ENCODE measurements around the gene OR6B3. TPM values are rescaled to one million over a fixed set of nuclear protein-coding genes. Genes with fewer than 3 reads are reported as not detected.

OR6B3 gene
- total RNA-seq: not detected

DNA sequence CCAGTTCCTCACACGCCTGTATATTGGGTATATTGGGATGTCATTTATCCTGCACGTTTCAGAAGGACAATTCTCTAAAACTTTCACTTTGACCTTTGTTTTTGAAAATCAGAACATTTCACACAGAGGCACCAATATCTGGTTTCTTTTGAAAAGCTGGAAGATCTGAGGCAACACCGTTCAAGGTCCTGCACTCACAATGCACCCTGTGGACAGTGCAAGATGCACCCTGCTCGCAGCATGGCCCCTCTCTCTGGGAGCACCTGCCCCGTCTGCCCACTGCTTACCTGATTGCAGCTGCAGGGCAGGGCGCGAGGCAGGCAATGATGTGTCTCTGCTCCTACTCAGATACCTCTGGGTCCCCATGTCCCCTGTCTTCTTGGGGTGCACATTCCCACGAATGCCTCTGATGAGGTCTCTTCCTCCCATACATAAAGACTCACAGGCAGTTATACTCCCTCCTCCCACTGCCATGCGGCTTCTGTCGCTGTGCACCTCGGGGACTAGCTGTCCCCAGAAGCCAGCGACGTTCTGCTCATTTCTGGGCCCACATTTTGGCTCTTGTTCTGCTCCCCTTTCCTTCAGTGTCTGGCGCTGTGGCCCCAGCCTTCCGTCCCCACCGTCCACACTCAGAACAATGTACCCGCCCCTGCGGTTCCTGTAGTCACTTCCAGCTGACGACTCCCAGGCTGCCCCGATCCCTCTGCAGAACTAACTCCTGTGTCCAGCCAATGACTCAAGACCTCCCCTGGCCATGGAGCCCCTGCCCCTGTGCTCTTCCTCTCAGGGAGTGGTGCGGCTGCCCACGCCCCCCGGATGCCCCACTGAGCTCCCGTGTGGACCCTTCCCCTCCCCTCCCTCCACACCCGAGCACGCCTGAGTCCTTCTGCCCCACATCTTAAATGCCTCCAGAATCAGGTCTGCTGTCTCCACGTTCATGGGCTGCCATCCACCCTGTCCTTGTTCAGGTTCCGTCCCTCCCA lies at the start of gene OR6B3:
Gene OR6B3, minus strand, starts transcription at position 349 of the 983 bp plus-strand sequence.
- ATAC-seq (no peak), DNase-seq (ENCODE audit: low spot score in 2 of 2) (no peak)
- Mint-ChIP-seq H3K27ac (no peak within 1 kb of the TSS), H3K36me3 (no peaks in the 10 kb centered on the region), H3K9me3 (no peaks in the 10 kb centered on the region)

DNA sequence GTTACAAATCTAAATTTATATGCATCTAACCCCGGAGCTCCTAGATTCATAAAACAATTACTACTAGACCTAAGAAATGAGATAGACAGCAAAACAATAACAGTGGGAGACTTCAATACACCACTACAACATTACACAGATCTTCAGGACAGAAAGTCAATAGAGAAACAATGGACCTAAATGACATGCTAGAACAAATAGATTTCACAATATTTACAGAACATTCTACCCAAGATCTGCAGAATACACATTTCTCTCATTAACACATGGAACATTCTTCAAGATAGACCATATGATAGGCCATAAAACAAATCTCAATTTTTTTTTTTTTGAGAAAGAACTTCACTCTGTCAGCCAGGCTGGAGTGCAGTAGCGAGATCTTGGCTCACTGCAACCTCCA lies 45.0 kb upstream of the OR6B3 start:
- Mint-ChIP-seq H3K27ac (no peak overlapping the region), H3K36me3 (peaks cover 13 to 30% of the 10 kb centered on the region in 2 donors), H3K9me3 (peaks cover 8% of the 10 kb centered on the region in 2 donors)
- DNase-seq (ENCODE audit: low spot score in 2 of 2) (no peak), ATAC-seq (no peak)

DNA sequence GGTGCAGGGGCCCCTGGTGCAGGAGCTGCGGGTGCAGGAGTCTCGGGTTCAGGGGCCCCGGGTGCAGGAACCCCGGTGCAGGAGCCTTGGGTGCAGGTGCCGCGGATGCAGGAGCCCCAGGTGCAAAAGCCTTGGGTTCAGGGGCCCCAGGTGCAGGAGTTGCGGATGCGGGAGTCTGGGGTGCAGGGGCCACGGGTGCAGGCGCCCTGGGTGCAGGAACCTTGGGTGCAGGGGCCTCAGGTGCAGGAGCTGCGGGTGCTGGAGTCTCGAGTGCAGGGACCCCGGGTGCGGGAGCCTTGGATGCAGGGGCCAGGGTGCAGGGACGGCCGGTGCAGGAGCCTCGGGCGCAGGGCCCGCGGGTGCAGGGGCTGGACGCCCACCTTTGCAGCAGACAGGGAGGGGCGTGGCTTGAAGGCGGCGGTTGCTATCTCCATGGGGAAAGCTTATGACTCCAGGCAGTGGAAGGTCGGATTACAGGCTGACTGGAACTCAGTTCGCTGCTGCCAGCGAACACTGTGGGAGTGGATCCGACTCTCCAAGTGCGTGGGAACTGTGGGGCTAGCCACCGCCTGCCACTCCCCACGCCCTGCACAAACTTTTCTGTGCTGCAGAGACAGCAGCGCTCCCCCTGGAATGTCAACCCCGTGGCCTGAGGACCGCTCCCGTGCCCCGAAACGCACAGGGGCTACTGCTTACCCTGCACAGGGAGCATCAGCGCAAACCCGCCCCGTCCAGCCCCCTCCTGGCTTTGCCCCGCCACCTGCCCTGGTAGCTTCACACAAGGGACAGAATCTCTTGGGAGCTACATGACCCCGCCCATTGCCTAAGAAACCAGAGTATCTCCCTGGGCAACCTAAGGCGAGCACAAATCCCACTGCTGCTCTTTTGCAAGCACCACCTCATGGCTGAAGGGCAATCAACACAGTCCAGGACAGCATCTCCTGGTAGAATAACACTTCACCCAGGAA lies 42.5 kb upstream of the OR6B3 start:
- Mint-ChIP-seq H3K27ac (no peak overlapping the region), H3K36me3 (peaks cover 13 to 30% of the 10 kb centered on the region in 2 donors), H3K9me3 (peaks cover 8% of the 10 kb centered on the region in 2 donors)
- ATAC-seq (no peak), DNase-seq (ENCODE audit: low spot score in 2 of 2) (no peak)

DNA sequence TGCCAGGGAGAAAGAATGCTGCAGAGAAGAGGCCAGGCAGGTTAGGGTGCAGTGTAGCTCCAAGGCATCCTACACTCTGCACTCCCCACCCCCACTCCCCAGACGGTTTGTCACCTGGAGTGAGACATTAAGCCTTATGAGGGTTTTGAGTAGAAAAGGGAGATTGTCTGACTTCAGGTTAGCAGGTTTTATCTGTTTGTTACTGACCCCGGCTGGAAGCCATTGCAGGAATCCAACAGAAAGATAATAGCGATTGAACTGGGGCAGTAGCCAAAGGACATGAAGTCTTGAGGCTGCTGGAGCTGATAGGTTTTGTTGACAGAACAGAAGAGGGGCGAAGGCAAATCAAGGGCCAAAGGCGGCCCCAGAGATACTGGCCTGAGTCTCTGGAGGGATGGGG lies 36.0 kb upstream of the OR6B3 start:
- H3K27ac Mint-ChIP-seq: no peak overlapping the region
- DNase-seq (ENCODE audit: low spot score in 2 of 2): no peak
- ATAC-seq: no peak
- peaks cover 15% of the 10 kb centered on the region in 2 donors for H3K36me3 Mint-ChIP-seq
- peaks cover 16 to 18% of the 10 kb centered on the region in 2 donors for H3K9me3 Mint-ChIP-seq

DNA sequence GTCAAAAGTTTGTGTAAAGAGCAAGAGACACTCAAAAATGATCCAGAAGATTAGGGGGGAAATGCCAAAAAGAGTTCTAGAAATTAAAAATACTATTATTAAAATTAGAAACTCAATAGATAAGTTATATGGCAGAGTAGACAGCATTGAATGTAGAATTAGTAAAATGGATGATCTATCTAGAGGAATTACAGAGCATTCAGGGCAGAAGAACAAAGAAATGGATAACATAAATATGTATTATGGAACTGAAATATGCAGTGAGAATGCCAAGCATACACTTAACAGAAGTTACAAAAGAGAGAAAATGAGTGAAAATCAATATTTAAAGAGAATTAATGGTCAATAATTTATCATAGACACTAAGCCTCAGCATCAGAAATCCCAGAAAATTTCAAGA lies 33.2 kb upstream of the OR6B3 start:
- no peak for ATAC-seq
- Mint-ChIP-seq H3K27ac (no peak overlapping the region), H3K9me3 (peaks cover 16 to 18% of the 10 kb centered on the region in 2 donors), H3K36me3 (peaks cover 15% of the 10 kb centered on the region in 2 donors)
- DNase-seq (ENCODE audit: low spot score in 2 of 2): no peak

DNA sequence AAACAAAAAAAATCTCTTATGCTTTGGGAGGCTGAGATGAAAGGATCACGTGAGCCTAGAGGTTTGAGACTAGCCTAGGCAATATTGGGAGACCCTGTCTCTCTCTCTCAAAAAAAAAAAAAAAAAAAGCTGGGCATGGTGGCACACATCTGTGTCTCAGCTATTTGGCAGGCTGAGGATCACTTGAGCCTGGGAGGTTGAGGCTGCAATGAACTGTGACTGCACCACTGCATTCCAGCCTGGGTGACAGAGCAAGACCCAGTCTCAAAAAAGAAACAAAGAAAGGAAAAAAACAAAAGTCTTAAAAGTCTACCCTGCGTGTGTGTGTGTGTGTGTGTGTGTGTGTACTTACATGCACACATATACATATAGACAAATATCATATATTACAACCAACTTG lies 25.3 kb upstream of the OR6B3 start:
- no peak for DNase-seq (ENCODE audit: low spot score in 2 of 2)
- ATAC-seq: no peak
- peaks cover 0 to 18% of the 10 kb centered on the region in 2 donors for H3K36me3 Mint-ChIP-seq
- H3K9me3 Mint-ChIP-seq: peaks cover 20% of the 10 kb centered on the region in 2 donors
- H3K27ac Mint-ChIP-seq: no peak overlapping the region

DNA sequence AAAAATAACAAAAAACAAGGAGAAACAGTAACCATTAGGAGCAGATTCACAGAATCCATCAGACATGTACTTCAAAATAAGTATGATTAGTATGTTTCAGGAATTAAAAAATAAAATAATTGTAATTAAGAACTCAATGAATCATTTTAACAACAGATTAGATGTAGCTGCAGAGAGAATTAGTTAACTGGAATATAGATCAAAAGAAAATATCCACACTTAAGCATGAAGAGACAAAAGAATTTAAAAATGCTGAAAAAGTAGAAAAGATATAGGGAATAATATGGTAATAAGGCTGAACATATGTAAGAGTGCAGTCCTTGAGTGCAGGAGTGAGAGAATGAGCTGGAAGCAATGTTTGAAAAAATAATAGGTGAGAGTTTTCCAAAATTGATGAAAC lies 24.1 kb upstream of the OR6B3 start:
- ATAC-seq: no peak
- Mint-ChIP-seq H3K36me3 (peaks cover 0 to 18% of the 10 kb centered on the region in 2 donors), H3K9me3 (peaks cover 20% of the 10 kb centered on the region in 2 donors), H3K27ac (no peak overlapping the region)
- no peak for DNase-seq (ENCODE audit: low spot score in 2 of 2)

DNA sequence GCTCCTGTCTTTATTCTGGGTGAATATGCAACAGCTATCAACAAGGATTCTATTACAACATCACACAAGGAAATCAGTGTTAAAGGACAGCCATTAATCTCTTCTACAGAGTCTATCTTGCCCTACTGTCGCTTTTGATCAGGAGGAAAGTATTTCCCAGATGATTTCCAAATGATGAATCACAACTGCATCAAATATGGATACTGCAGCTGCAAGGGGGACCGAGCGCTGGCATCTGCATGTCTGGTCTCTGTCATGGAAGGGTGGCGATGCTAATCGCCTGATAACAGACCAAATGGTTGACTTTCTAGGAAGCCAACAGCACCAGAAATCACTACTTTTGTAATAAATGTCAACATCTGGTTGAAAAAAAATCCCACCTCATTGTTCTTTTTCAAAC lies 21.2 kb upstream of the OR6B3 start:
- no peak for DNase-seq (ENCODE audit: low spot score in 2 of 2)
- no peak overlapping the region for H3K27ac Mint-ChIP-seq
- no peak for ATAC-seq
- peaks cover 20% of the 10 kb centered on the region in 2 donors for H3K9me3 Mint-ChIP-seq
- peaks cover 0 to 18% of the 10 kb centered on the region in 2 donors for H3K36me3 Mint-ChIP-seq

DNA sequence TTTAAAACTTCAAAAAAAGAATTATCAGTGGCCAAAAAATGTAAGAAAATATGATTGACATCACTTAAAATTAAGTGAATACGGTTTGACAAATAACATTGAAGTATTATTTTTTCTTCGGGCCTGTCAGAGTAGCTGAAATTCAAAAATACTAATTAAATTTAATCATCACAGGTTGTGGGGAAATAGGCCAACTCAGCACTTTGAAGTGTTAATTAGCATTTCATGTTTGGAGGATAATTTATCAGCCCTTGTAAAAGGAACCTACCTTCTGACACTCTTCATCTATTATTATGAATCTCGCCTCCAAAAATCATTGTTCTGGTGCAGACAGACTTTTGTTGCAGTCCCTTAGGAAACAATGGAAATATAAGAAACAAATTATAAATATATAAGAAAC lies 17.6 kb upstream of the OR6B3 start:
- no peak overlapping the region for H3K27ac Mint-ChIP-seq
- H3K36me3 Mint-ChIP-seq: no peaks in the 10 kb centered on the region
- H3K9me3 Mint-ChIP-seq: peaks cover 0 to 3% of the 10 kb centered on the region in 2 donors
- ATAC-seq: no peak
- no peak for DNase-seq (ENCODE audit: low spot score in 2 of 2)

DNA sequence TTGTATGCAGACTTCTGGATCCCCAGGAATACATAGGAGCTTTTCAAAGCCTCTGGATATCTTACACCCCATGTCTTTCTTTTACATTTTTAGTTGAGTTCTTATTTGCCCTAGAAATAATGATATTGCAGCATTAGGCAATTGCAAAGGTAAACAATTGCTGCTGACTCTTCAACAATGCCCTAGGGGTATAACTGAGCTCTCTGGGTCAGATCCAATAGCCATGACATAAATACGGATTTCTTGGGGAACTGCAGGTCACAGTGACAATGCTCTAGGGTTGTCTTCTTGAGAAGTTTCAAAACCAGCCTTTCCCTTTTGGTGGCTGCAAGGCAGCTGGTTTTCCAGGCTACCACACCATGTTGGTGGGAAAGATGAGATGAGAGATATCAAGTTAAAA lies 16.5 kb upstream of the OR6B3 start:
- ATAC-seq (no peak), DNase-seq (ENCODE audit: low spot score in 2 of 2) (no peak)
- no peaks in the 10 kb centered on the region for H3K36me3 Mint-ChIP-seq
- no peak overlapping the region for H3K27ac Mint-ChIP-seq
- peaks cover 0 to 3% of the 10 kb centered on the region in 2 donors for H3K9me3 Mint-ChIP-seq

DNA sequence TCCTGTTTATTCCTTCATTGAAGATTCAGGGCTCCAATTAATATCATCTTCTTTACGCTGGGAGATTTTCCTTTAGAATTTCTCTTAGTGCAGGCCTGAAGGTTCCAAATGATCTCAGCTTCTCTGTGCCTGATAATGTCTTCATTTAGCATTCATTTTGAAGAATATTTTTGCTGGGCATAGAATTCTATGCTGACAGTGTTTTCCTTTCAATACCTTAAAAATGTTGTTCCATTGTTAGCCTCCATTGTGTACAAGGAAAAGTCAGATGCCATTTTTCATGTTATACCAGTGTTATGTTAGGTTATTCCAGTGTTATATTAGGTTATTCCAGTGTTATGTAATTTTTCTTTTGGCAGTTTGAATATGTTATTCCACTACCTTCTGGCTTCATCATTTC lies 14.9 kb upstream of the OR6B3 start:
- no peaks in the 10 kb centered on the region for H3K36me3 Mint-ChIP-seq

DNA sequence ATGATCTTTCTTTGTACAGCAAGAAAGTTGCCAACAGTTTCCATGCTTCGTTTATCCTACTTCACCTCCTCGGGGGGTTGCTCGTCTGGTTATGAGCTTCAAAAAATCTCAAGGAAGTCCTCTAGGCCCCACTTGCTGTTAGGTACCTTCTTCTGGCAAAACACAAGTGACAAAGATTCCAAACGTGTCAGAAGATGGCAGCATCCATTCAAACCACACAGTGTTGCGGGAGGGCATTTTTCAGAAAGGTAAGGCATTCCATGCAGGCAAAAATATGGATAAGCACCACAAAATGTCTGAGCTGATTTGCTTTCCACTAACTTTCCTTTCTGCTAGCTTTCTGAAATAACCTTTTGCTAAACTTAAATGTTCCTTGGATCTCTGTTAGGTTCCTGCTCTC lies 13.2 kb upstream of the OR6B3 start:
- no peak for DNase-seq (ENCODE audit: low spot score in 2 of 2)
- Mint-ChIP-seq H3K27ac (no peak overlapping the region), H3K36me3 (no peaks in the 10 kb centered on the region), H3K9me3 (peaks cover 0 to 3% of the 10 kb centered on the region in 2 donors)
- no peak for ATAC-seq

More for the DNA sequence above, 14.9 kb upstream of the OR6B3 start:
- DNase-seq (ENCODE audit: low spot score in 2 of 2): no peak
- ATAC-seq: no peak
- H3K9me3 Mint-ChIP-seq: peaks cover 0 to 3% of the 10 kb centered on the region in 2 donors
- no peak overlapping the region for H3K27ac Mint-ChIP-seq

DNA sequence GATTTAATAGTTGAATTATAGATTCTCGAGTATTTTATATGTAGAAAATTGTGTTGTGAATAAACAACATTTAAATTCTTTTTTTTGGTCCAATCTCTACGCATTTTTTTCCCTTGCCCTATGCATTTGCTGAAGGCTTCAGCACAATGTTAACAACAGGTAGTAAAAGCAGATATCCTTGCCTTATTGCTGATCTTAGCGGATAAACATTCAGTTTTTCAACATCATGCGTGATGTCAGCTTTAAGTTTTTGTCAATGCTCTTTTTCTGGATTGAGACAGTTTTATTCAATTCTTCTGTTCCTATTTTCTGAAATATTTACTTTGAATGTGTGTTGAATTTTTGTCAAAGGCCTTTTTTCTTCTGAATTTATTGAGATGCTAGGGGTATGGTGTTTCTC lies 11.6 kb upstream of the OR6B3 start:
- Mint-ChIP-seq H3K27ac (no peak overlapping the region), H3K36me3 (no peaks in the 10 kb centered on the region), H3K9me3 (peaks cover 0 to 3% of the 10 kb centered on the region in 2 donors)
- DNase-seq (ENCODE audit: low spot score in 2 of 2) (no peak), ATAC-seq (no peak)

DNA sequence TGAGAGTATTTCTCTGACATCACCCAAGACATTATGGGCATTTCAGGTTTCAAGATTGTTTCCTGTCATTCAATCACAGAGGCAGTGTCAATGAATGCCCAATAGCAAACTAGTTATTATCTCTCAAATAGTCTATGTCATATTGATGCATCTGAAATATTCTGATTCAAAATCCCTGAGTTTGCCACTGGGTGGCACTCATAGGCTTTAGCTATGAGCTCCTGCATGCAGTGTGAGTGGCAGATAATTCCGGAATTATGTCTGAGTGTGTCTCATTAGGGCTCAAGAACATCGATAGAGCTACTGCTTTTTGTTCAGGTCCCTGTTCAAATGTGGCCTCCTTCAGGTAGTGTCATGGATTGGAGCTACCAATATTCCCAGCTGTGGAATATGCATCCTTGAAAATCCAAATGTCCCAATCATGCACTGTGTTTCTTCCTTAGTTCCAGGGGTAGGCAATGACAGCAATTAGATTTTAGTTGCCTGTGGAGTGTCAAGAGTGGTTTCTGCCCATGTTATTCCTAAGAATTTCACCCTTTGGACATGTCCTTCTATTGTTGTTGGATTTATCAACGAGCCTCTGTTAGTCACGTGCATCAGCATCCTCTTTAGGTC lies 7.8 kb upstream of the OR6B3 start:
- Mint-ChIP-seq H3K9me3 (no peaks in the 10 kb centered on the region), H3K36me3 (no peaks in the 10 kb centered on the region), H3K27ac (no peak overlapping the region)
- DNase-seq (ENCODE audit: low spot score in 2 of 2) (peak in 1 of 2 donors; percentile 45), ATAC-seq (peak; percentile 69)

DNA sequence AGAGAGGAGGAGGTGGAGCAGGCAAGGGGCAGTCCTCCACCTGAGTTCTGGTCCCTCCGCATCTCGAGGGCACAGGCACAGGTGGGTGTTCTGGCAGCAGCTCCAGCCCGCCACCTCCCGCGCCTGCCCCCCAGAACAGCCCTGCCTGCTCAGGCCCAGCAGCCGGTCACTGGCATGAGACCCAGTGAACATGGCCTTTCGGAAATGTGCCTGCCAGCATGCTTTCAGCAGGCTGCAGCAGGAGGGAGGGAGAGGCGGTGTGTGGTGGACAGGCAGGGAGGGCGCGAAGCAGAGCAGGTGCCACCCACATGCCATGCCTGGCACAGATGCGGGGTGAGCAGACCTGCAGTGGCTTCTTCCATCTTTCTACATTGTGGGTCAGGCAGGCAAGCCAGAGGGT lies 3.4 kb upstream of the OR6B3 start:
- ATAC-seq (no peak), DNase-seq (ENCODE audit: low spot score in 2 of 2) (no peak)
- no peak overlapping the region for H3K27ac Mint-ChIP-seq
- H3K9me3 Mint-ChIP-seq: no peaks in the 10 kb centered on the region
- H3K36me3 Mint-ChIP-seq: no peaks in the 10 kb centered on the region

DNA sequence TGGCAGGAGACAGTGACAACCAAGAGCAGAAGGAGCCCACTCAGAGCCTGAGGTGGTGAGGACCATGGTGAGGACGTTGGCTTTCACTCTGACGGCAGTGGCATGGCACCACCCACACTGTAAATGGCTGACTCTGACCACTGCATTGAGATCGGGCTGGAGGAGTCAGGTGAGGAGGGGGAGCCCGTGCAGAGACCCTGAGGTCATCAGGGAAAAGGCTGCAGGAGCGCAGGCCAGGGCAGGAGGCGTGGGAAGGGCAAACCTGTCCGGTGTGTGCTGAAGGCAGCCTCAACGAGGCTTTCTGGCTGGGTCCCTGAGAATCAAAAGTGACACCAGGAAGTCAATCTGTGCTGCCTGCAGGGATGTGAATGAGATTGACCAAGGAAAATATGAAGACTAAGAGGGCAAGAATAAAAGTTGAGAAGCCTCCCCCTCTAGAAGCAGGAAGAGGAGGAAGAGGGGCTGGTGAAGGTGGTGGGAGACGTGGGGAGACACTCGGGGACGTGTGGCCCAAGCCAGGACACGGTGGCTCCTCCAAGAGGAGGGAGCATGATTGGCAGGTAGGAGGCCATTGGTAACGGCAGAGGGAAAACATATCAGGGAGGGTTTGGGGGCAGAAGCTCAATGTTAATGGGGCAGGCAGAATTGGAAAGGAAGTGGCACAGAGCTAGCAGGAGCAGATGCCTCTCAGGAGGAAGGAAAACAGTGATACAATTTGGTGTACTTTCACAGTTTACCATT lies 2.0 kb upstream of the OR6B3 start:
- Mint-ChIP-seq H3K9me3 (no peaks in the 10 kb centered on the region), H3K27ac (no peak overlapping the region)
- no peak for ATAC-seq

More for the DNA sequence above, 2.0 kb upstream of the OR6B3 start:
- H3K36me3 Mint-ChIP-seq: no peaks in the 10 kb centered on the region
- no peak for DNase-seq (ENCODE audit: low spot score in 2 of 2)
